Keratinocyte (primary cell): ENCODE results near the gene ABCD2. TPM values are rescaled to one million over a fixed set of nuclear protein-coding genes. Genes with fewer than 3 reads are reported as not detected.

Source experiments
- DNase-seq: peaks from one replicate; pipeline ENCODE4 v3.0.0-alpha.2; 2011; ENCODE audit warnings: low read depth, missing footprints, low spot score
- FAIRE-seq: peaks from 2 replicates; lab custom pipeline; 2011; peaks lifted over from hg19 to GRCh38; lab: Jason Lieb, UNC
- H2AFZ ChIP-seq: 2 replicates; pipeline ENCODE4 v1.6.0; 2012; ENCODE audit warnings: low read length, control low read depth, inconsistent platforms; ENCODE audit not compliant: control insufficient read depth
- H3K27ac ChIP-seq: 2 replicates; pipeline ENCODE4 v1.5.1; 2011; ENCODE audit warnings: low read length; ENCODE audit not compliant: control insufficient read depth, insufficient read depth
- H3K27me3 ChIP-seq: 3 replicates; pipeline ENCODE4 v1.6.0; 2011; ENCODE audit warnings: low read length; ENCODE audit not compliant: control insufficient read depth, insufficient read depth; ENCODE audit errors: extremely low read depth
- H3K36me3 ChIP-seq, 2 experiments: 2 replicates in 1 of 2; 3 replicates in 1 of 2; pipeline ENCODE4 v1.5.1; 2011; ENCODE audit warnings: low read length in 2 of 2, mild to moderate bottlenecking in 1 of 2; ENCODE audit not compliant: control insufficient read depth in 2 of 2, insufficient read depth in 2 of 2; ENCODE audit errors: extremely low read depth in 1 of 2
- H3K4me1 ChIP-seq: 3 replicates; pipeline ENCODE4 v1.5.1; 2011; ENCODE audit warnings: low read length; ENCODE audit not compliant: control insufficient read depth, insufficient read depth; ENCODE audit errors: extremely low read depth
- H3K4me2 ChIP-seq: 3 replicates; pipeline ENCODE4 v1.6.0; 2011; ENCODE audit warnings: low read depth, low read length; ENCODE audit not compliant: control insufficient read depth, insufficient read depth; ENCODE audit errors: extremely low read depth
- H3K4me3 ChIP-seq, 3 experiments: fragments of 200-600 bp in 1 of 3; sonication (generic) in 1 of 3; 2 replicates in 2 of 3; 3 replicates in 1 of 3; pipeline ENCODE4 v1.5.1; 2011 to 2016; ENCODE audit warnings: low read length in 3 of 3, mild to moderate bottlenecking in 3 of 3, control low read depth in 2 of 3, inconsistent platforms in 1 of 3, low read depth in 1 of 3, mixed read lengths in 1 of 3, mixed run types in 1 of 3, moderate library complexity in 1 of 3; ENCODE audit not compliant: control insufficient read depth in 2 of 3, insufficient read depth in 2 of 3; ENCODE audit errors: extremely low read depth in 1 of 3
- H3K79me2 ChIP-seq: 2 replicates; pipeline ENCODE4 v1.6.0; 2012; ENCODE audit warnings: low read length; ENCODE audit not compliant: control insufficient read depth, insufficient read depth
- H3K9ac ChIP-seq: 3 replicates; pipeline ENCODE4 v1.6.0; 2011; ENCODE audit warnings: low read length; ENCODE audit not compliant: control insufficient read depth, insufficient read depth; ENCODE audit errors: extremely low read depth
- H3K9me1 ChIP-seq: 3 replicates; pipeline ENCODE4 v1.6.0; 2011; ENCODE audit warnings: low read length; ENCODE audit not compliant: control insufficient read depth, insufficient read depth; ENCODE audit errors: extremely low read depth
- H3K9me3 ChIP-seq: 2 replicates; pipeline ENCODE4 v1.5.1; 2012; ENCODE audit warnings: low read depth, low read length; ENCODE audit not compliant: control insufficient read depth
- H4K20me1 ChIP-seq: 3 replicates; pipeline ENCODE4 v1.6.0; 2011; ENCODE audit warnings: low read length; ENCODE audit not compliant: control insufficient read depth, insufficient read depth; ENCODE audit errors: extremely low read depth
- EZH2 ChIP-seq: IDR thresholded peaks from one replicate; pipeline ENCODE4 v1.6.1; 2012; ENCODE audit warnings: inconsistent platforms, mild to moderate bottlenecking, low read length, moderate library complexity
- dilution Hi-C: fragments of 300-500 bp; cut with MboI; formaldehyde crosslinking; loops from one replicate; pipeline ENCODE4 v1.7.0; 2020; ENCODE audit warnings: low sequenced_read_pairs; ENCODE audit not compliant: extremely low pct_ligation_motif_present
- polyA plus RNA-seq, 5 experiments: library from polyadenylated mRNA; depleted of rRNA in 3 of 5; stranded (reverse) in 3 of 5; stranded (forward) in 1 of 5; unstranded in 1 of 5; fragments of >200 nt; gene quantifications; 1 replicate in 1 of 5; 2 replicates in 3 of 5; 3 replicates in 1 of 5; pipeline versions ENCODE4 v1.2.1 to v1.2.3, GENCODE V29; 2011 to 2012; ENCODE audit warnings: missing spikeins in 2 of 5, low read depth in 1 of 5, low replicate concordance in 1 of 5
- TF ChIP-seq, protein P1 (sequence below), 3 experiments: IDR thresholded peaks in 1 of 3; conservative IDR thresholded peaks in 1 of 3; optimal IDR thresholded peaks in 1 of 3; 2 replicates in 2 of 3; 3 replicates in 1 of 3; pipeline versions ENCODE3 to v1.5.1; 2011; ENCODE audit warnings: low read length in 3 of 3, mild to moderate bottlenecking in 3 of 3, moderate library complexity in 2 of 3, control low read depth in 1 of 3, inconsistent platforms in 1 of 3; ENCODE audit not compliant: insufficient read depth in 2 of 3; ENCODE audit errors: extremely low read depth in 1 of 3

ABCD2 gene
- polyA plus RNA-seq, 1 donor (not counting 4 experiments of a cell fraction or from before 2014, with no cell fraction given) = 0.03 TPM

DNA sequence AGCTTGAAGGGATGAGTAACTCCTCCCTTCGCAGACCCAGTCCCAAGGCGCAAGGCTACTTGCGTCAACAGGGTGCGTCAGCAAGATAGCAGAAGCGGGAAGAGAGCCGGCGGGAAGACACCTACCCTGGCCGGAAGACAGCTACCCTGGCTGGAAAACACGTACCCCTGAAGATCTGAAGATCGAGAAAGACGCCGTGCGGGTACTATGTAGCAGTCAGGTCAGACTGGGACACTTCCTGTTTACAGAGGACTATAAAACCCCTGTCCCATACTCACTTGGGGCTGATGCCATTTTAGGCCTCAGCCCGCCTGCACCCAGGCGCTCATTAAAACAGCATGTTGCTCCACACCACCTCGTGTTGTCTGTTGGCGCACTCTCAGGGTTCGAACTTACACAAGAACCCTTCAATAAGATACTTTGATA, 80.9 kb downstream of the ABCD2 start:
- Histone ChIP-seq H3K36me3 (no peaks in the 10 kb centered on the region), H3K4me1 (no peaks in the 10 kb centered on the region), H3K4me3 (no peak overlapping the region), H3K9ac (no peak overlapping the region), H3K27me3 (no peaks in the 10 kb centered on the region), H3K79me2 (no peaks in the 10 kb centered on the region), H3K27ac (no peak overlapping the region), H2AFZ (no peak overlapping the region), H3K9me1 (no peaks in the 10 kb centered on the region), H3K9me3 (no peaks in the 10 kb centered on the region), H4K20me1 (no peaks in the 10 kb centered on the region), H3K4me2 (no peak overlapping the region)
- DNase-seq = no peak
- dilution Hi-C loops = no loop called here
- FAIRE-seq = no peak
- TF ChIP-seq, protein P1, sequence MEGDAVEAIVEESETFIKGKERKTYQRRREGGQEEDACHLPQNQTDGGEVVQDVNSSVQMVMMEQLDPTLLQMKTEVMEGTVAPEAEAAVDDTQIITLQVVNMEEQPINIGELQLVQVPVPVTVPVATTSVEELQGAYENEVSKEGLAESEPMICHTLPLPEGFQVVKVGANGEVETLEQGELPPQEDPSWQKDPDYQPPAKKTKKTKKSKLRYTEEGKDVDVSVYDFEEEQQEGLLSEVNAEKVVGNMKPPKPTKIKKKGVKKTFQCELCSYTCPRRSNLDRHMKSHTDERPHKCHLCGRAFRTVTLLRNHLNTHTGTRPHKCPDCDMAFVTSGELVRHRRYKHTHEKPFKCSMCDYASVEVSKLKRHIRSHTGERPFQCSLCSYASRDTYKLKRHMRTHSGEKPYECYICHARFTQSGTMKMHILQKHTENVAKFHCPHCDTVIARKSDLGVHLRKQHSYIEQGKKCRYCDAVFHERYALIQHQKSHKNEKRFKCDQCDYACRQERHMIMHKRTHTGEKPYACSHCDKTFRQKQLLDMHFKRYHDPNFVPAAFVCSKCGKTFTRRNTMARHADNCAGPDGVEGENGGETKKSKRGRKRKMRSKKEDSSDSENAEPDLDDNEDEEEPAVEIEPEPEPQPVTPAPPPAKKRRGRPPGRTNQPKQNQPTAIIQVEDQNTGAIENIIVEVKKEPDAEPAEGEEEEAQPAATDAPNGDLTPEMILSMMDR (optimal IDR thresholded peaks at IDR 0.05 in 1 of 3, IDR thresholded peaks at IDR 0.05 in 1 of 3, conservative IDR thresholded peaks at IDR 0.05 in 1 of 3; ENCODE audit: extremely low read depth in 1 of 3, insufficient read depth in 2 of 3, low read length in 3 of 3) = no peak
- no peak for TF ChIP-seq EZH2

DNA sequence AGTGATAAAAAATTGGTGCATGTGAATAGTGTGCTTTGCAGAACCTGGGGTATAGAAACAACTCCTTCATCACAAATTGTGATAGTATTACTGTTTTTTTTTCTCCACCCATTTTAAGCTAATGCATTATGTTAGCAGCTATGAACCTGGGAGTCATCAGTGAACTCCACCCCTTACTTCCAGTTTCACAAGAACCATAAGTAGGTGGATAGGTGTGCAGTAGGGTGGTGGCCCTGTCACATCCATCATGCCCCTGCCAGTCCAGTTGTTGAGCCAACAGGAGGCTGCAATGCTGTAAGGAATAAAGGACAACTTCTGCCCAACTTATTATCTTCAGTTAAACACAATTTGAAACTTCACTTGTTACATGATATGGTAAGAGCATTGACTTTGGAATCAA, 85.7 kb downstream of the ABCD2 start:
- H4K20me1 ChIP-seq = no peaks in the 10 kb centered on the region
- no peak overlapping the region for H3K27ac ChIP-seq
- no peak overlapping the region for H3K4me3 ChIP-seq
- H3K4me2 ChIP-seq = no peak overlapping the region
- no peak overlapping the region for H3K9ac ChIP-seq
- no peaks in the 10 kb centered on the region for H3K79me2 ChIP-seq
- no peaks in the 10 kb centered on the region for H3K9me3 ChIP-seq
- H3K9me1 ChIP-seq = no peaks in the 10 kb centered on the region
- dilution Hi-C loops = no loop called here
- H3K4me1 ChIP-seq = no peaks in the 10 kb centered on the region
- DNase-seq (no peak), FAIRE-seq (no peak)
- H3K36me3 ChIP-seq = no peaks in the 10 kb centered on the region
- no peak overlapping the region for H2AFZ ChIP-seq
- TF ChIP-seq EZH2 = no peak
- TF ChIP-seq, protein P1 (optimal IDR thresholded peaks at IDR 0.05 in 1 of 3, IDR thresholded peaks at IDR 0.05 in 1 of 3, conservative IDR thresholded peaks at IDR 0.05 in 1 of 3; ENCODE audit: extremely low read depth in 1 of 3, insufficient read depth in 2 of 3, low read length in 3 of 3) = no peak
- H3K27me3 ChIP-seq = no peaks in the 10 kb centered on the region
